ENCODE measurements around the gene CDK2AP2. TPM values are rescaled to one million over a fixed set of nuclear protein-coding genes. Genes with fewer than 3 reads are reported as not detected.

The CDK2AP2 gene
- total and polyA plus RNA-seq, 9 of the 15 experiments (the other 6 are each of a cell fraction or from before 2014, with no cell fraction given) = 4.4 to 47.4 (median 21.7) TPM

GRCh38 chr11:67541198-67541597, 33.2 kb upstream of the CDK2AP2 start:
- peak overlapping the region; percentile 45; the same call in 1 of the 2 replicates for H2AFZ ChIP-seq (ENCODE audit: low read depth, low read length)
- H3K27ac ChIP-seq (ENCODE audit: extremely low read depth, low read depth, low read length) = no peak overlapping the region
- ChIA-PET CTCF (ENCODE audit: low intra/inter-chr PET ratio) (interaction anchor here (0.5 kb wide), 1 partner anchor 268 kb away, joined by 3 read pairs; no protein-coding TSS in a partner anchor), POLR2A (interaction anchor here (0.7 to 1.1 kb wide), 2 partner anchors 11 to 12 kb away, joined by 3 read pairs; no protein-coding TSS in a partner anchor)
- no peaks in the 10 kb centered on the region for H4K20me1 ChIP-seq (replicated peaks; ENCODE audit: control insufficient read depth, insufficient read depth, low read length)
- no peaks in the 10 kb centered on the region for H3K9me1 ChIP-seq (ENCODE audit: control insufficient read depth, insufficient read depth, low read length)
- in situ Hi-C loops (cut with MboI) (loop anchor here (25.0 kb wide), 1 partner anchor 1146 kb away; the partner anchor contains the start of gene GAL), intact Hi-C loops (cut with micrococcal nuclease) (no loop called here)
- H3K36me3 ChIP-seq (ENCODE audit: control insufficient read depth, insufficient read depth, low read length) = no peaks in the 10 kb centered on the region
- ATAC-seq = no peak
- no peak for FAIRE-seq
- TF ChIP-seq ETV1 (tag; conservative IDR thresholded peaks at IDR 0.05; ENCODE audit: low read depth) = no peak
- 0 out of 6 replicates have a peak, but pooled peaks of 1 of the 3 experiments have one; percentile 3 for TF ChIP-seq CTCF (IDR thresholded peaks at IDR 0.05 in 2 of 3, conservative IDR thresholded peaks at IDR 0.05 in 1 of 3; ENCODE audit: insufficient read depth in 2 of 3, low read depth in 1 of 3, low read length in 3 of 3)
- TF ChIP-seq RBM34 (IDR thresholded peaks at IDR 0.05; ENCODE audit: borderline replicate concordance, insufficient read depth, low read length) = no peak
- no peak for TF ChIP-seq MIER1 (IDR thresholded peaks at IDR 0.05; ENCODE audit: low read depth)
- BruUV-seq (replicated peaks) = no TSS peak
- no peaks in the 10 kb centered on the region for H3K9me3 ChIP-seq (replicated peaks; ENCODE audit: control insufficient read depth, insufficient read depth, low read depth, low read length)
- H3K4me2 ChIP-seq (ENCODE audit: insufficient read depth, low read length) = no peak overlapping the region
- H3K4me3 ChIP-seq = no peak overlapping the region
- H3K9ac ChIP-seq (ENCODE audit: insufficient read depth in 1 of 2, low read depth in 2 of 2, low read length in 2 of 2) = no peak overlapping the region
- H3K4me1 ChIP-seq (replicated peaks in 1 of 2; ENCODE audit: control insufficient read depth in 2 of 2, insufficient read depth in 2 of 2, low read length in 2 of 2) = peaks cover 11 to 18% of the 10 kb centered on the region in 2 experiments; a peak in 4 of 5 replicates
- no peaks in the 10 kb centered on the region for H3K79me2 ChIP-seq (ENCODE audit: control insufficient read depth, insufficient read depth, low read length)
- H3K27me3 ChIP-seq (ENCODE audit: control insufficient read depth in 2 of 2, insufficient read depth in 2 of 2, low read length in 2 of 2) = no peaks in the 10 kb centered on the region
- DNase-seq (ENCODE audit: extremely low read depth in 1 of 4, low spot score in 3 of 4) = no peak
- 40% methylated on average over 6 of the region's 6 CpGs for WGBS (ENCODE audit: insufficient coverage, low coverage, missing lambda C conversion rate)
